COLO829 (cell line): ENCODE results near the gene DDX51.
"Not testable (repeated sequence)": the region's sequence is repeated elsewhere in the genome, so short reads cannot be mapped to it uniquely, and the experiment has no call there.

Experiments used
- DNase-seq: peaks from one replicate; pipeline ENCODE4 v3.0.0; 2012; ENCODE audit warnings: low spot score

The DDX51 gene

DNA sequence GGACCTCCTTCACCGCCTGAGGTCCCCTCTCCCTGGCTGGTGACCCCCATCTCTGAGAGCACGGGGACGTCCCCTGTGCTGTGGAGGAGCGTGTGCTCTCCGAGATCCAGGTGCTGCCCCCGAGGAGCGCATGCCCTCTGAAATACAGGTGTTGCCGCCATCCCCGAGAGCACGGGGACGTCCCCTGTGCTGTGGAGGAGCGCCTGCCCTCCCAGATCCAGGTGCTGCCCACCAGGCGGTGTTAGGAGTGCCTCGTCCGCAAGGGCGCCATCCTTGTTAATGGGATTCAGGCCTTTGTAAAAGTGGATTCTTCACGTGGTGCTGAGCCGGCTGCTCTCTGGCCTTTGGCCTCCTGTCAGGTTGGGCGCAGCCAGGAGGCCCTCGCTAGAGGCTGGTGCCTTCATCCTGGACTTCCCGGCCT, 10.2 kb upstream of the DDX51 start:
- DNase-seq = no peak

DNA sequence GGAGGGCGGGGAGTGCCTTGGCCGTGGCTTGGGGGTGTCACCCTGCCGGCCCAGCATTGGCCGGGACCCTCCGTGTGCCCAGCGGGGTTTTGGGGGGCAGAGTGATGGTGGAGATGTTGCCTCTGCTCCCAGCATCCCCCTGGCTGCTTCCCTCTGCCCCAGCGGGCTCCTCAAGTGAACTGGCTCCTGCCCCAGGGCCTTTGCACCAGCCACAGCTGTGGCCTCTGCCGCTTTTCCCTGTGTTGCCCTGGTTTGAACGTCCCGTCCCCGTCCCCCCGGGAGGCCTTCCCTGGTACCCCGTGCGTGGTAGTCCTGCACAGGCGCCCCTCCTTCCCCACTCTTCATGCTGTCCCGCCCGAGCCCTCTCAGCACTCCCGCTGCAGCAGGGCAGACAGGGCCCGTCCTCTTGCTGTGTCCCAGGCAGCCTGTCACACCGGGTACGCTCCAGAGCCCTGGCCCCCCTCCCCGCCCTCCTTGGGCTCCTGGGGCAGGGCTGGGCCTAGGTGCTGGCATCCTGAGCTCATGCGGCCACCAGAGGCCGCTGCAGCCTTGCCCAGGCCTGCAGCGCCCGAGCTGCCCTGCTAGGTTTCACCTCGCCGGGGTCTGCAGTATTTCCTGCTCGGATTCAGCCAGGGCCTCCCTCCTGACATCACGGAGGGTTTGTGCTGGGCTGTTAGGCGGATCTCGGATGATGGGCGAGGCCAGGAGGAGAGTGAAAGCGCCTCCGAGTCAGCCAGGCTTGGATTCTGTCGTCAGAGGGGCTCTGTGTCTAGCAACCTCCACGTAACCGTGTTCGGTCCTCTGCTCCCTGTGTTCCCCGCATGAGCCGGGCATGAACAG, 9.6 kb upstream of the DDX51 start:
- peak; percentile 58 for DNase-seq

DNA sequence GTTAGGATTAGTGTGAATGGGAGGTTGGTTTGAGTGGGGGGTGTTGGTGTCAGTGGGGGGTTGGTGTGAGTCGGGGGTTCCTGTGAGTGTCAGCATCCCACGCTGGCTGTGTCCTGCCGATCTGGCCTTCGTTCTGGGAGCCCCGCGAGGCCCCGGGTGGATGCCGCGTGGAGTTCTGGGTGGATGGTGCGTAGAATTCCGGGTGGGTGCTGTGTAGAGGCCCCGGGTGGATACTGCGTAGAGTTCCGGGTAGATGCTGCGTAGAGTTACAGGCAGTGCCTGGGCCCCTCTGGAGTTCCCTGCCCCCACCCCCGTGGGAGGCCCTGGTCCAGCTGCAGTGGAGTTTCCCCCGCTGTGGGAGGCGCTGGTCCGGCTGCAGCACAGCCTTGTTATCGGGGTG, 8.8 kb upstream of the DDX51 start:
- no peak for DNase-seq

DNA sequence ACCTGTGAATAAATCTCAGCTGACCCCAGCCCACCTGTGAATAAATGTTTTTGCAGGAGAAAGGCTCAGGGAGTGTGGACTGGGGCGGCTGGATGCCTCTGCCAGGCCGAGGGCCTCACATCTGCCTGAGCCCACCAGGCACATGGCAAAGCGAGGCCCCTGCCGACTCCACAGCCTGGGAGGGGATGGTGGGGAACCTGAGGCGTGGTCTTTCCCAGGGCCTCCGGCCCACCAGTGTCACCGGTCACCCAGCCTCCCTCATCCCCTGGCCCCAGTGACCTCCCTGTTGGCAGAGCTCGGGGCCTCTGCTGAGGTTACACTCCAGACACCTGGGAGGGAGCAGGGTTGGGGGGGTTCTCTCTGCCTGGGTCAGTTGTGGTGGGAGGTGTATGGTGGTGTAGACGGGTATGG, 8.3 kb upstream of the DDX51 start:
- no peak for DNase-seq

DNA sequence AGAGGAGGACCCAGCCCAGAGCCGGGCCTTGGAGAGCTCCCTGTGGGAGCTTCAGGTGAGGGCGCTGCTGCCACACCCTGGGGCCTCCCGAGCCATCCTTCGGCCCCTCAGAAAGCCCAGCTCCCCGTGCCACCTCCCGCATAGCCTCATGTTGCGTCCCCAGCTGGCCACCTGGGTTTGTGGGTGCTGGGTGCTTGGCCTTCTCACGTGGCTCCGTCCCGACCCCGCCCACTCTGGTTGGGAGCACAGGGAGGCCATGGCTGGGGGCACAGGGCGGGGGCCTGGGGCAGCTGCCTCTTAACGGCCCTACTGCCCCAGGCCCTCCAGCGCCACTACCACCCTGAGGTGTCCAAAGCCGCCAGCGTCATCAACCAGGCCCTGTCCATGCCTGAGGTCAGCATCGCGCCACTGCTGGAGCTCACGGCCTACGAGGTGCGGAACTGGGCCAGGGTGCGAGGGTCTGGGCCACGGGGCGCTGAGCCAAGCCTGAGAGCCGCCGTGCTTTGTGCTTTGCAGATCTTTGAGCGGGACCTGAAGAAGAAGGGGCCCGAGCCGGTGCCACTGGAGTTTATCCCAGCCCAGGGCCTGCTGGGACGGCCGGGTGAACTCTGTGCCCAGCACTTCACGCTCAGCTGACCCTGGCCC, 7.8 kb upstream of the DDX51 start:
- DNase-seq = no peak

DNA sequence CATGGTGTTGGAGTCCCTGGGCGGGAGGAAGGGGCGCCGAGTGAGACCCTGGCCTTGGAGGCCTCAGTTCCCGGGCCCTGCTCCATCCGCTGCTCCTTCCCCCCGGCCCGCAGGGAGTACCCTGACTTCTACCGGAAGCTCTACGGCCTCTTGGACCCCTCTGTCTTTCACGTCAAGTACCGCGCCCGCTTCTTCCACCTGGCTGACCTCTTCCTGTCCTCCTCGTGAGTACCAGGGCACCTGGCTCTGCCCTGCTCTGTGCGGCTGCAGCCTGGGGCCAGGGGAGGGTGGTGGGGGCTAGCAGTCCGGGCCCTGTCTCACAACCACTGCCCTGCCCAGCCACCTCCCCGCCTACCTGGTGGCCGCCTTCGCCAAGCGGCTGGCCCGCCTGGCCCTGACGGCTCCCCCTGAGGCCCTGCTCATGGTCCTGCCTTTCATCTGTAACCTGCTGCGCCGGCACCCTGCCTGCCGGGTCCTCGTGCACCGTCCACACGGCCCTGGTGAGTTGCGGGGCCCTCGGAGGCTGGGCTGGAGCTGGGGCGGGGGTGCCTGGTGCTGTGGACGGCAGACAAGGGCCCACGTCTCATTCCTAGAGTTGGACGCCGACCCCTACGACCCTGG, 7.1 kb upstream of the DDX51 start:
- no peak for DNase-seq

DNA sequence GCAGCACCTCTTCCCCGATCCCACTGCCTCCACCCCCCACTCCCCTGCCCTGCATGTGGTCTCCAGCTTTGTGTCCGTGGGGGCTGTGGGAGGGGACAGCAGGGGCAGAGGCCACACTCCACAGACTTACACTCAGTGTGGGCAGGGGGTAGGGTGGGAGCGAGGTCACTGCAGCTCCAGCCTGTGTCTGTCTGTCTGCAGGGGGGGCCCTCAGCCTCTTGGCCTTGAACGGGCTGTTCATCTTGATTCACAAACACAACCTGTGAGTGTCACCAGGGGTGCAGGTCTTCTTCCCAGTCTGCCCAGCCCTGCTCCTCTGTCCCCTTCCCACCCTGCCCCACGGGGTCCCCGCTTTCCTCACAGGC, 6.6 kb upstream of the DDX51 start:
- DNase-seq = no peak

DNA sequence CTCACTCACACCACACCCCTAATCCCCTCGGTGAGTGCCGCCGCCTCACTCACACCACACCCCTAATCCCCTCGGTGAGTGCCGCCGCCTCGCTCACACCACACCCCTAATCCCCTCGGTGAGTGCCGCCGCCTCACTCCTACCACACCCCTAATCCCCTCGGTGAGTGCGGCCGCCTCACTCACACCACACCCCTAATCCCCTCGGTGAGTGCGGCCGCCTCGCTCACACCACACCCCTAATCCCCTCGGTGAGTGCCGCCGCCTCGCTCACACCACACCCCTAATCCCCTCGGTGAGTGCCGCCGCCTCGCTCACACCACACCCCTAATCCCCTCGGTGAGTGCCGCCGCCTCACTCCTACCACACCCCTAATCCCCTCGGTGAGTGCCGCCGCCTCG, 5.4 kb upstream of the DDX51 start:
- not testable (repeated sequence) for DNase-seq

DNA sequence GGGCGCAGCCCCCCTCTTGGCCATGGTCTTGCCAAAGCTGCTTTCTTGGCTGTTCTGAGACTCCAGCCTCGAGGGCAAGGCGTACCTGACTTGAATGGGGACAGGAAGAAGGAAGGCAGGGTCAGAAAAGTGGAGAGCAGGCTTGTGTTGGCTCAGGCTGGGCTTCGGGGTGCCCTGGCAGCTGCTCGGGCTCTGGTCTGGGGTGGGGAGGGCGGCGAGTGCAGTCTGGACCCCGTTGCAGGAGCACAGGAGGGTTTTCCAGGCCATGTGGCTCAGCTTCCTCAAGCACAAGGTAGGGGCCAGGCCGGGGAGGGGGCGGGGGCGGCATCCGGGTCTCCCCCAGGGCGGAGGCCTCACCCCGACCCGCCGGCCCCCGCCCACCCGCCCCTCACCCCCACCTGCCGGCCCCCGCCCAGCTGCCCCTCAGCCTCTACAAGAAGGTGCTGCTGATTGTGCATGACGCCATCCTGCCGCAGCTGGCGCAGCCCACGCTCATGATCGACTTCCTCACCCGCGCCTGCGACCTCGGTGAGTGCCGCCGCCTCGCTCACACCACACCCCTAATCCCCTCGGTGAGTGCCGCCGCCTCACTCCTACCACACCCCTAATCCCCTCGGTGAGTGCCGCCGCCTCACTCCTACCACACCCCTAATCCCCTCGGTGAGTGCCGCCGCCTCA, 4.4 kb upstream of the DDX51 start:
- no peak for DNase-seq

DNA sequence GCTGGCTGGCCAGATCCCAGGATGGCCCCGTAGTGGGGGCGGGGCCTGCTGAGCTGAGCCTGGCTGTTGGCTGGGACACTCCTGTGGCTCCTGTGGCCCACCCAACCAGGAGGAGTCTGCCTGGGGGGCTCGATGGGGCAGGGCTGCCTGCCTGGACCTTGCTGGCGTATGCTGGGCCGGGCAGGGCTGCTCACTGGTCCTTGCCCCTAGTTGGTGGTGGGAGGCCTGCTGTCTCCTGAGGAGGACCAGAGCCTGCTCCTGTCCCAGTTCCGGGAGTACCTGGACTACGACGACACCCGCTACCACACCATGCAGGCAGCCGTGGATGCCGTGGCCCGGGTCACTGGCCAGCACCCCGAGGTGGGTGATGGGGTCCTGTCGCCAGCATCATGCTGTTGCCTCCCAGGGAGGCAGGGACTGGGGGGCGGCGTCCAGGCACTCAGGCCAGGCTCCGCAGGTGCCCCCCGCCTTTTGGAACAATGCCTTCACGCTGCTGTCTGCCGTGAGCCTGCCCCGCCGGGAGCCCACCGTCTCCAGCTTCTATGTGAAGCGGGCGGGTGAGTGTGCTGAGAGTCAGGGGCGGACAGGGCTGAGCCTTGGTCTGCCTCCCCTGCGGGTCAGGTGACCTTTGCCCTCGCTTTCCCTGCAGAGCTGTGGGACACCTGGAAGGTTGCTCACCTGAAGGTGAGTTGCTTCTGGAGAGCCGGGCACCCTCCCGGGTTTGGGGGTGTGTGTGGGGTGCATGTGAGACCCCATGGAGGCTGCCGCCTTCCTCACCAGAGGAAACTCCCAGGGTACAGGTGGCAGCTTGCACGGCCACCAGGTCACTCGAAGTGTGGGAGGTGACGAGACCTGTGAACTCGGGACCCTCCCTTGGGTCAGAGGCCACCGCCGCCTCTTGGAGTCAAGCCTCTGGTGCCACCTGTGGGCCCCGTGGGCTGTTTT, 3.6 kb upstream of the DDX51 start:
- DNase-seq = no peak

DNA sequence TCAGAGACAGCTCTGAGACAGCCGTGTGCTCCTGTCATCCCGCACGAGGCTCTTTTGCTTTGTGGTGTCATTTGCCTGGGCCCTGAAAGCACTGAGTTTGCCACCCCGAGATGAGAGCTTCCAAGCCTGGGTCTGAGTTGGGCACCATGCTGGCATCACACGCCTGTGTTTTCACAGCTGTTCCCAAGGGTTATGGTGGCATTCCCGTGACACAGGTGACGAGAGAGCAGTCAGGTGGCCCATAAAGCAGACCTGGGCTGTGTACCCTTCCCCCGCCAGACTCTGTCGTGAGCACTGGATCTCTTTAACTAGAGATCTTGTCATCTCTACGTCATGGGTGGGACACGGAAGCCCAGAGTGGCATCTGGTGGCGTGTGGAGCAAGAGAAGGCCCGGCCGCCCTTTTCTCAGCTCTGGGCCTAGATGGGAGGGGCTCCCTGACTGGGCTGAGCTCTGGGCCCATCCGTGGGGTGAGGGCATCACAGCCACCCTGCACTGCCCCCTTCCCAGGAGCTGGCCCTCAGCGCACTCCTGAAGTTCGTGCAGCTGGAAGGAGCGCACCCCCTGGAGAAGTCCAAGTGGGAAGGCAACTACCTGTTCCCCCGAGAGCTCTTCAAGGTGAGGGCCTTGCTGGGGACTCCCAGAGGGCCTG, 2.8 kb upstream of the DDX51 start:
- DNase-seq = no peak

DNA sequence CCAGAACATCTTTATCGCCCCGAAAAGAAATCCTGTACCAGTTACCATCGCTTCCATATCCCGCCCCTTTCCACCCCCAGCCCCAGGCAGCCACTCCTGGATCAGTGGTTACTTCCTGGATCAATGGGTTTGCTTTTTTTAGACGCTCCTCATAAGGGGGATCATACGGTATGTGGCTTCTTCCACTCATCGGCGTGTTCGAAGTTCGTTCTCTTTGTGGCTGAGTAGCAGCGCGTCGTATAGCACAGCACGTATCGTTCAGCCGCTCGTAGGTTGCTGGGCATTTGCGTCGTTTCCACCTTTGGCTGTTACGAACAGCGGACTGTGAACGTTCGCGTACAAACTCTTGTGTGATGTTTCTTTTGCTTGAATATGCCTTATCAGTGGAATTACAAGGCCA, 2.0 kb upstream of the DDX51 start:
- no peak for DNase-seq

DNA sequence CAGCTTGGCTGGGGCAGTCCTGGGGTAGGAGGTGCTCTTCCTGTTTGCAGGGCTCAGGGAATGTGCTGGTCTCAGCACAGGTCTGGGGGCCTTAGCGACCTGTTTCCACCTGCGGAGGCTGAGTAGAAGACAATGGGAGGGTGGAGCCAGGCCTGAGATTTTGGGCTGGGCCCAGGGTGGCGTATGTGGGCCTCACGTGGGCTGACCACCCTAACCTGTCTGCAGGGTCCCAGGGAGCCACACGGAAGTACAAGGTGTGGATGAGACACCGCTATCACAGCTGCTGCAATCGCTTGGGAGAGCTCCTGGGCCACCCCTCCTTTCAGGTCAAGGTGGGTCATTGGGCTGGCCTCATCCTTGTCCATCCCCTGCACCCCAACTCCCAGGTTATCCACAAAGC, 1.2 kb upstream of the DDX51 start:
- DNase-seq = no peak

DNA sequence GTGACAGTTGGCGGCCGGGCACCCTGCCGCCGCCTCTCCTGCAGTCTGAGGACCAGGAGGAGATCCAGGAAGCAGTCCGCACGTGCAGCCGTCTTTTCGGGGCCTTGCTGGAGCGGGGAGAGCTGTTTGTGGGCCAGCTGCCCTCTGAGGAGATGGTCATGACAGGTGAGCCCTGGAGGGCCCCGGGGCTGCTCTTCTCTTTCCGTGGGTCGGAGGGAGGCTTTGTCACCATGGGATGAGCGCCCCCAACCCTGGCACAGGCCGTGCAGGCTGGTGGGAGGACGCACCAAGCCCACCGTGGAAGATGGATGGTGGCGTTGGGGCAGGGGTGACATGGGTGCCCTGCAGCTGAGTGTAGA, 670 bp upstream of the DDX51 start:
- no peak for DNase-seq

DNA sequence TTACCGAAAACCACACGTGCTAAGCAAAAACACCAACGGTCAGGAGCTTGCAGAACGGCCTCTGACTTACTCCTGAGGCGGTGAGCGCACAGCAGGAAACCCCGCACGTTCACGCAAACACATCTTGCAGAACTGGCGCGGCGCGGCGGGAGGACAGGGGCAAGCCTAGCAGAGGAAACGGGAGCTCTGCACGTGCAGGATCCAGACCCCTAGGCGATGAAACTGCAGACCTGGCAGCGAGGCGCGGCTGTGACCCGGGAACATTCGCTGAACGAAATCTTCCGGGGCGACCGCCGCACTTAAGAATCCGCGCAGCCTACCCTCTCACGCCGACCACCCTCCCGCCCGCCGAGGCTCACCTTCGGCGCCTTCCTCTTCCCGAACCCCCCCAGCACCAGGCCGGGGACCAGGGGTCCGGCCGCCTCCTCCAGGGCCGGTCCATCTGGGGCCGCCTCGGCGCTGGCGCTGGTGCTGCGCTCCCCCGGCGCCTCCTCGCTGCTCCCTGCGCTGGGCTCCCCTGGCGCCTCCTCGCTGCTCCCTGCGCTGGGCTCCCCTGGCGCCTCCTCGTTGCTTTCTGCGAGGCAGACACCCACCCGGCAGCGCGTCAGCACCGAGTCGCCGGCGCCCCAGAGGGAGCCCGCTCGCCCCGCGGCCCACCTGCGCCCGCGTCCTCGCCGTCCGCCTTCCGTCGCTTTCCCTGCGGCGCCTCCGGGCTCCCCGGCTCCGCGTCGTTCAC, 615 bp downstream of the DDX51 start:
- no peak for DNase-seq

DNA sequence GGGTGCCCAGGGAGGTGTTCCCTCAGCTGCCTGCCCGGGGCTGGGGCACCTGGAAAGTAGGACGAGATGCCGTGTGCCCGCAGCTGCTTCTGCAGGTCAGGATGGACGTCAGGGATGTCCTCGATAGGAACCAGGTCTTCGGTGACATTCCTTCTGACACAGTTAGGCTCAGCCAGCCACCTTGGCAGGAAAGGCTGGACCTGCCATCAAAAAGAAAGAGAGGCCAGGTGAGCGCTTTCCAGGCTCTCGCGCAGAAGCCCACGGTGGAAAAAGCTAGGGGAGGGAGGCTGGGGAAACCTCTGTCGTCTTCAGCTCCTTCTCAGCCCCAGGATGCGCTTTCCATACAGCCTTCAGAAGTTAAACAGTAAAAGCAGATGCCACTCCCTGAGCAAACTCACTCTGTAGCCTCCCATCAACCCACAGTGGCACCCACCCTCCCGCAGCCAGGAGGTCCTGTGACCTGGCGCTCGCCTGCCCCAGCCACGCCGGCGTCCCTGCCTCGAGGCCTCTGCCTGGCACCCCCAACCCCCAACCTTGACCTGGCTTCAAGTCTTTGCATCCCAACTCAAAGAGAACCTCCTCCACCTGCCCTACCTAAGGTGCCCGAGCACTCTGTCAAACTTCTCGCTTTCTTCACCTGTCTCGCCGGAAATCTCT, 1.3 kb downstream of the DDX51 start:
- DNase-seq = no peak

DNA sequence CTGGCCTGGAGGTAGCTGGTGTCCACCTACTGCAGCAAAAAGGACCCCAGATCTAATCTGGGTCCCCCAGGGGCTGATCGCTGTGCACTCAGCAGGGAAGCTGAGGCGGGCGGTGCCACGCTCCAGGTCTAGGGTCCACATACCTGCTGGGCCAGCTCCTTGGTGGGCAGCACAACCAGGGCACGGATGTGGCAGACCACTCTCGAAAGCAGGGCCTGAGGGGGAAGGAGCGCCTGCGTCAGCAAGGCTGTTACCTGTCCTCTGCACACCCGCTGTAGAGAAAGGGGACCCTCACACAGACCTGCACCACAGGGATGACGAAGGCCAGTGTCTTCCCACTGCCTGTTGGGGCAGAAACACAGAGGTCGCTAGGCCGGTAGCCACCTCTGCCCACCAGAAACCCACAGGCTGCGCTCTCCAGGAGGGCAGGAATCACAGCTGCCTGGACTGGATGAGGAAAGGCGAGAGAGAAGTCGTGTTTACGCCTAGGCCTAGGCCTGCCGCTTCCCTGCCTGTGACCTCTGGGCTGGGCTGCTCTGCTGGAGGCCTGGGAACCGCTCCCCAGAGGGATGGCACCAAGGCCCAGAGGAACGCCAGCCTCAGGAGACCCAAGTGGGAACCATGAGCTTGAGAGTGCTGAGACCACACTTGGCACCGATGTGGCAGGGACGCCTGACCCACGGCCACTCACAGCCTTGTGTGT, 2.0 kb downstream of the DDX51 start:
- DNase-seq = no peak

DNA sequence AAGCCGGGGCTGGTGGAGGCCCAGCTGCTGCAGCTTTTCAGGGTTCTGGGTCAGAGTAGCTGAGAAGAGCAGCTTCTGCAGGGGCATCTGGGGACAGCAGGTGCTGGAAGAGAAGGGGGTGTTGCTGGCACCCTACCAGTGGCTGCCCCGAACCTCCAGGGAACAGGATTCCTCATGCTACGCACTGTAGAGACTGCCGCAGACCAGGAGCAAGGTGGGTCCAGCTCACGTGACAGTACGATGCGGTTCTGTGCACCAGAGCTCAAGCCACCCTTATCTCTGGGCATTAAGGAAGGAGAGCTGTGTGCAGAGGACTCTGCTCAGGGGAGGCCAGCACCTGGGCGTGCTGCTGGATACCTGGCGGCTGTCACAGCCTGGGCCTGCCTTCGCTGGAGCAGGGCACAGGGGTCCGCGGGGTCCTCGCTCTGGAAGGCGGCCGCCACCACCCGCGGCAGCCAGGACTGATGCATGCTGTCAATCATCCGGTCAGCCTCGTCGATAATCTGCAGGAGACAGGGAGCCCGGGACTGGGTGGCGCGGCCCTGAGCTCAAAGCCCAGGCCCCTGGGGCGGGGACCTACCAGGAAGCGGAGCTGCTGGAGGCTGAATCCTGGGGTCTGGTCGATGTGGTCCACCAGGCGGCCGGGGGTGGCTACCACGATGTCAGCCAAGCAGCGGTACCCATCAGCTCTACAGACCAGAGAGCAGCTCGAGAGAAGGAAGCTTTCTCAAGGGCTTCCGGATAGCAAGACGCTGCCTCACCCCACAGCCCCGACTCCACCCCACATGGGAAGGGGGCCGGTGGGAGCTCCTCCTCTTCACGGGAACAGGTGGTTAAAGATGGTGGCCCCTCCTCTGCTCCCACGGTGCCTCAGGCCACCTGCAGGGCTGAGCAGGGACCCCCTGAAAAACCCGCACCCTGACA, 2.9 kb downstream of the DDX51 start:
- no peak for DNase-seq
